UCSD-AML1 (cell line): ENCODE results near the gene FAM32A.

Experiments
- DNase-seq: peaks from one replicate; lab custom pipeline; 2025; ENCODE audit not compliant: unreplicated experiment; lab: John Stamatoyannopoulos, UW

The FAM32A gene

GRCh38 chr19:16201011-16201391, 15.8 kb downstream of the FAM32A start:
- no peak for DNase-seq

DNA sequence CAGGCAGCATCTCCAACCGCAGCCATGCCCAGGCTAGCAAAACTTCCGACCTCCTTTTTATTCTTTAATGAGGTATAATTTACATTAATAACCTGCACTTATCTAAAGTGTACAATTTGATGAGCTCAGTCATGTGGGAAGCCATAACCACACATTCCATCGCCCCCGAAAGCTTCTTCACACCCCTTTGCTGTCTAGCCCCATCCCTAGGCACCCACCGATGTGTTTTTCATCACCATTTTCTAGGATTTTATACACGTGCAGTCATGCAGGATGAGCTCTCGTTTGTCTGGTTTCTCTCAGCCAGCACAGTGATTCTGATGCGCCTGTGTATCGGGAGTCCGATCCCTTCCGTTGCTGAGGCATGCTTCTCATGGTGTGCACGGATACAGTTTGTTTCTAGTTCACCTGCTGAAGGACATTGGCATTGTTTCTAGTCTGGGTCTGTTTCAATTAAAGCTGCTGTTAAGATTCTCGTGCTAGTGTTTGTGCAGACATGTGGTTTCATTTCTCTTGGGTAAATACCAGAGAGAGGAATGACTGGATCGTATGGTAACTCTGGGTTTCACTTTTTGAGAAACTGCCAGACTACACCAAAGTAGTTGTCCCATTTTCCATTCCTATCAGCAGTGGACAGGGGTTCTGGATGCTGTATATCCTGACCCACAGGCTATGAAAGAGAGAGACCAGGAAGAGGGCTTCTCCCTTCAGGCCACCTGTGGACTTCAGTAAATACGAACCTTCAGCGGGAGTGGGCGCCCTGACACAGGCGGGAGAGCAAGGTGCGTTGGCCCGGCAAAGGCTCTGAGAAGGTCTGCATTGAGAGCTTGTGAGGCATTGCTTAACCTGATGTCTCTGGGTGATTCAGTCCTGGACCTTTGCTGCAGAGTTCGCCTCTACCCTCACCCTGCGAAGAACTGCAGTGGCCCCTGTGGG, 17.4 kb downstream of the FAM32A start:
- DNase-seq: no peak

GRCh38 chr19:16203256-16204004, 18.2 kb downstream of the FAM32A start:
- no peak for DNase-seq

GRCh38 chr19:16204005-16204294, 18.7 kb downstream of the FAM32A start:
- no peak for DNase-seq

DNA sequence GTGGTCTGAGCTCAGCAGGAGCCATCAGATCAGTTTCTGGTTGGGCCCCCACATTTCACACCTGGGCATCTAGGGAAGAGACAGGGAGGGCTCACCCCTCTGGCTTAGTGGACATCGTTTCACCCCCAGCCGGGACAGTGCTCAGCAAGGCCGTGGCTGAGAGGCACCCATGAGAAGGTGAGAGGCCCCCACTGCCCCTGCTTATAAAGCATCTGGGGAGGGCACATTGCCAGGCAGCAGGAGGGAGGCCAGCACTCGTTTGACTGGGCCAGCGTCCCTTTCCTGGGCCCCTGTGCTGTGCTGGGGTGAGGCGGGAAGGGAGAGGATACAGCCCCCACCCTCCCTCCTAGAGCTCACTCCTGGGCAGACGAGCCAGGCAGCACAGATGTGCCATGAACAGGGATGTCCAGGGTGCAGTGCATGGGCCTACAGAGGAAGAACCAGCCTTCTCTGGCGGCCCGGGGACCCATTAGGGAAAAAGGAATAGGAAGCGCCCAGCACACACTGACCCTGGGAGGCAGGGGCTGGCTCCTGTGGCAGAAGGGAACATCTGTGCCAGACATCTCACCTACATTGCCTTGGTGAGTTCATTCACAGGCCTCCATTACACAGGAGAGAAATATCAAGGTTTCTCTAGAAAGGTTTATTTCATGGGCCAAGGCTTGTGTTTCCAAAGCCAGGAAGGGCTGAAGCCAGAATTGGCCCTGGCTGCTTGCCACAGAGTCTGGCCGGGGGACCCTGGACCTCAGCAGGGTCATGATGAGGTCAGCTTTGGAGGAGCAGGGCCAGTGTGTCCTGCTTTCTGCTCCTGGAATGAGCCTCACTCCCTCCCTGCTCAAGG, 20.2 kb downstream of the FAM32A start:
- no peak for DNase-seq

GRCh38 chr19:16206046-16206605, 20.9 kb downstream of the FAM32A start:
- no peak for DNase-seq

GRCh38 chr19:16206637-16207036, 21.4 kb downstream of the FAM32A start:
- DNase-seq: no peak

GRCh38 chr19:16207063-16207462, 21.9 kb downstream of the FAM32A start:
- no peak for DNase-seq

GRCh38 chr19:16207490-16208025, 22.3 kb downstream of the FAM32A start:
- no peak for DNase-seq

- DNase-seq: no peak
Observed at GRCh38 chr19:16208064-16208759, 23.0 kb downstream of the FAM32A start.

GRCh38 chr19:16208847-16209665, 23.8 kb downstream of the FAM32A start:
- no peak for DNase-seq

- no peak for DNase-seq
Observed at GRCh38 chr19:16210168-16210567, 25.0 kb downstream of the FAM32A start.

DNA sequence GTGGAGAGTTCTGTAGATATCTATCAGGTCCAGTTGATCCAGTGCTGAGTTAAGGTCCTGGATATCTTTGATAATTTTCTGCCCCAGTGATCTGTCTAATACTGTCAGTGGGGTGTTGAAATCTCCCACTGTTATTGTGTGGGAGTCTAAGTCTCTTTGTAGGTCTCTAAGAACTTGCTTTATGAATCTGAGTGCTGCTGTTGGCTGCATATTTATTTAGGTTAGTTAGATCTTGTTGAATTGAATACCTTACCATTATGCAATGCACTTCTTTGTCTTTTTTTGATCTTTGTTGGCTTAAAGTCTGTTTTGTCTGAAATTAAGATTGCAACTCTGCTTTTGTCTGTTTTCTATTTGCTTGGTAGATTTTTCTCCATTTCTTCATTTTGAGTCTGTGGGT, 27.9 kb downstream of the FAM32A start:
- no peak for DNase-seq

DNA sequence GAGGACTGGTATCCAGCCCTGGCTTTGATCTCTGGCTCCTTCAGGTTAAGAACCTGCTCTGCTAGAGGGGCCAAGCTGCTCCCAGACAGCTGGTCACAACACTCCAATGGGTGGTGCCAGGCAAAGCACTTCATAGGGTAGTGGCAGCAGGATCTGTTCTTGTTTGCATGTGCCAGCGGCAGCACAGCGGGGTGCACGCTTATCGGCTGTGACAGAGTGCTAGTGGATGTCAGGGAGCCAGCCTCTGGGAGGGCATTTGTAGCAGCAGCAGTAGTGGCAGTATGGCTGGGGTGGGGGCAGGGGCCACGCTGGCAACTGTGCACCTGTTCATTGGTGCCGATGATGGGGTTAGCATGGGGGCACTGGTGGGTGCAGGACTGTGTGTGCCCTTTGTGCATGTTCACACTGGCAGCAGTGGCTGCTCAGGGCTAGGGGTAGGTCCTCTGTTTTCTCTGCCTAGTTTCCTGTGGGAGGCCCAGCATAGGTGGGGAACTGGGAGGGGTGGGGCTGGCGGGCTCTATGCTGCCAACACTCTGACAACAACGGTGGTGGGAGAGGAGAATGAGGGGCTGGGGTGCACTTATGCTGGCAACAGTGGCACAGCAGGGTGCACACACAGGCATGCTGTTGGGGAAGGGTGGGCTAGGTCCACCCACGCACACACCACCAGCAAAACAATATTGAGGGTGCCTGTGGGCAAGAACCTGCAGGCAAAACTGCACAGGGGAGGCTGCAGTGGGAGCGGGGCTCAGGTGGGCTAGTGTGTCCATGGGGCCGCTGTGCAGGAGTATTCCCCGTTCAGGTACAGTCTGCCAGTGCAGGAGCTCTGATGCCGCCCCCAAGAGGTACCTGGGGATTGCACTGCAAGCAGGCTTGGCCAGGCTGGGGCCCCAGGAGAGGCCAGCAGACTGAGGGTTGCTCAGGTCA, 31.8 kb downstream of the FAM32A start:
- no peak for DNase-seq

DNA sequence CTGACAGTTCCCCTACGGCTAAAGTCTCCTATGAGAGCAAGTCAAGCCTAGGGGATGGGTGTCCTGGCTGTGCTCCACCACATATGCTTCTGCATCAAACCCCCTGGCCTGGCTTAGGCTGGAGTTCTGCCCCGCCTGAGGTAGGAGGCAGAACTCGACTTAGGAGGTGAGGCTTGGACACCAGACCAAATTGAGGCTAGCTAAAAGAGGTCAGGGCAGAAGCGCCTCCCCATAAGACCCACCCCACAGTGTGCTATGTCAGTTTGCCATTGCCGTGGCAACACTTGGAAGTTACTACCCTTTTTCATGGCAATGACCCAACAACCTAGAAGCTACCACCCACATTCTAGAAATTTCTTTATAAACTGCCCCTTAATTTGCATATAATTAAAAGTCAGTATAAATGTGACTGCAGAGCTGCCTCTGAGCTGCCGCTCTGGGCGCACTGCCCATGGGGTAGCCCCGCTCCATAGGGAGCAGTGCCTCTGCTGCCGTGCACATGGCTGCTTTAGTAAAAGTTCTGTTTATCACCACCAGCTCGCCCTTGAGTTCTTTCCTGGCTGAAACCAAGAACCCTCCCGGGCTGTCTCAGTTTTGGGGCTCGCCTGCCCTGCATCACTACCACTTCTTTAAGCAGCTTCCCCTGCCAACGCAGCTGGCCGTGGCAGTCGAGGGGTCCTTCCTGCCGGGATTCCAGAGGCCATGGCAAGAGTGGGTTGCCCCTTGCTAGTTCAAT, 32.7 kb downstream of the FAM32A start:
- DNase-seq: no peak

DNA sequence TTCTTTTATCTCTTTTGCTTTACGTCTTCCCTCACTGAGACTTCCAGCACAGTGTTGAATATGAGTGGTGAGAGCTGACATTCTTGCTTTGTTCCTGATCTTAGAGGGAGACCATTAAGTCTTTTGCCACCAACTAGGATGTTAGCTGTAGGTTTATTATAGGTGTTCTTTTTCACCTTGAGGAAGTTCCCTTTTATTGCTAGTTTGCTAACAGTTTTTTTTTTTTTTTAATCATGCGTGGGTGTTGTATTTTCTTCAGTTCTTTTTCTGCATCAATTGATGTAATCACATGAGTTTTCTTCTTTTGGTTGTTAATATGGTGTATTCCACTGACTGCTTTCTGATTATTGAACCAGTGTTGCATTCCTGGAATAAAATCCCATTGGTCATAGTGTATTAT, 33.6 kb downstream of the FAM32A start:
- DNase-seq: no peak

DNA sequence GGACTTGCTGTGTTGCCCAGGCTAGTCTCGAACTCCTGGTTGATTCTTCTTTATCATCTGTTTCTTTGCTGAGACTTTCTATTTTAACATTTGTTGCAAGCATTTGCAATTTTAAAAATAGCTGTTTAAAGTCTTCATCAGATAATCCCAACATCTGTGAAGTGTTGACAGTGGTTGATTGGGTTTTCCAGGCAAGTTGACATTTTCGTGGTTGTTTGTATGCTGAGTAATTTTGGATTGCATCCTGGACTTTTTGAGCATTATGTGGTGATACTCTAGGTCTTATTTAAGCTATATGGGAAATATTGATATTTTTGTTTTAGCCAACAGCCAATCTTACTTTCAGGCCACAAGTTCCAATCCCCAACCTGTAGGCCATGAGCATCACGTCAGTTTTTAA, 37.6 kb downstream of the FAM32A start:
- no peak for DNase-seq

GRCh38 chr19:16223746-16224145, 38.5 kb downstream of the FAM32A start:
- DNase-seq: no peak
